CD4-positive, CD25-positive, alpha-beta regulatory T cell (primary cell): ENCODE data around the gene HOATZ. TPM values are rescaled to one million over a fixed set of nuclear protein-coding genes. Genes with fewer than 3 reads are reported as not detected.

ENCODE experiments used
- ATAC-seq, 2 donors: fragments of 150-1000 bp; cut with Tn5 transposase; one replicate each; pipeline ENCODE4 v1.10.0; 2021; ENCODE audit warnings: low read depth in 2 of 2, moderate number of reproducible peaks in 2 of 2, moderate library complexity in 1 of 2
- DNase-seq, 3 donors: peaks; one replicate each; pipeline versions ENCODE4 v3.0.0 to v3.0.0-alpha.2; 2012 to 2022; ENCODE audit warnings: mixed read lengths in 1 of 3
- H3K27ac ChIP-seq: one replicate; pipeline ENCODE4 v1.7.0; 2013; ENCODE audit warnings: mild to moderate bottlenecking, low read length; ENCODE audit not compliant: insufficient read depth, poor library complexity, severe bottlenecking
- H3K27me3 ChIP-seq: one replicate; pipeline ENCODE4 v1.7.0; 2013; ENCODE audit warnings: low read length; ENCODE audit not compliant: control insufficient read depth, insufficient read depth
- H3K36me3 ChIP-seq: one replicate; pipeline ENCODE4 v1.7.0; 2013; ENCODE audit warnings: mild to moderate bottlenecking, low read length, moderate library complexity; ENCODE audit not compliant: control insufficient read depth, insufficient read depth
- H3K4me1 ChIP-seq: 2 replicates; pipeline ENCODE4 v1.7.0; 2013; ENCODE audit warnings: mild to moderate bottlenecking, low read length; ENCODE audit not compliant: insufficient read depth, control insufficient read depth, poor library complexity, severe bottlenecking
- H3K4me3 ChIP-seq: one replicate; pipeline ENCODE4 v1.7.0; 2013; ENCODE audit warnings: low read depth, mild to moderate bottlenecking, low read length, moderate library complexity
- H3K9me3 ChIP-seq, 2 experiments: 1 replicate in 1 of 2; 2 replicates in 1 of 2; pipeline ENCODE4 v1.7.0; 2013; ENCODE audit warnings: low read length in 2 of 2, mild to moderate bottlenecking in 1 of 2, moderate library complexity in 1 of 2; ENCODE audit not compliant: control insufficient read depth in 2 of 2
- H3K27ac Mint-ChIP-seq, 3 donors: one replicate each; pipeline ENCODE4 v1.8.0; 2020 to 2022; ENCODE audit warnings: mild to moderate bottlenecking in 3 of 3, mixed read lengths in 3 of 3, moderate library complexity in 2 of 3
- H3K27me3 Mint-ChIP-seq: one replicate; pipeline ENCODE4 v1.8.0; 2022; ENCODE audit warnings: mild to moderate bottlenecking, mixed read lengths
- H3K36me3 Mint-ChIP-seq: one replicate; pipeline ENCODE4 v1.8.0; 2020; ENCODE audit warnings: mixed read lengths
- H3K4me1 Mint-ChIP-seq, 4 donors: one replicate each; pipeline ENCODE4 v1.8.0; 2020 to 2022; ENCODE audit warnings: mixed read lengths in 4 of 4, mild to moderate bottlenecking in 1 of 4
- H3K4me3 Mint-ChIP-seq, 4 donors: one replicate each; pipeline ENCODE4 v1.8.0; 2020 to 2022; ENCODE audit warnings: mild to moderate bottlenecking in 4 of 4, mixed read lengths in 4 of 4, moderate library complexity in 3 of 4
- H3K9me3 Mint-ChIP-seq, 7 donors: one replicate each; pipeline ENCODE4 v1.8.0; 2020 to 2022; ENCODE audit warnings: mixed read lengths in 7 of 7, mild to moderate bottlenecking in 3 of 7, moderate library complexity in 2 of 7
- polyA plus RNA-seq, 4 donors: library from polyadenylated mRNA; unstranded; fragments of 300-500 nt; fragmentation: Illumina TruSeq; gene quantifications; one replicate each; pipeline ENCODE4 v1.2.3, GENCODE V29; 2021
- total RNA-seq: library from RNA; stranded (reverse); gene quantifications from one replicate; pipeline ENCODE4 v1.2.3, GENCODE V29; 2022

HOATZ gene
- total and polyA plus RNA-seq, 5 donors from 2014 or later, result not detected

GRCh38 chr11:111510311-111510710 is 4.3 kb upstream of the HOATZ start:
- peaks cover 0 to 3% (median 0%) of the 10 kb centered on the region in 7 donors for H3K9me3 Mint-ChIP-seq
- no peak for DNase-seq
- Histone ChIP-seq H3K36me3 (no peaks in the 10 kb centered on the region), H3K9me3 (no peaks in the 10 kb centered on the region), H3K27ac (no peak overlapping the region), H3K27me3 (peaks cover 26% of the 10 kb centered on the region), H3K4me3 (no peak overlapping the region), H3K4me1 (peaks cover 9% of the 10 kb centered on the region)
- H3K4me3 Mint-ChIP-seq, result peak overlapping the region in 1 of 4 donors; percentile 7
- H3K36me3 Mint-ChIP-seq, result peaks cover 4% of the 10 kb centered on the region
- no peak overlapping the region for H3K27ac Mint-ChIP-seq
- H3K4me1 Mint-ChIP-seq, result peaks cover 4 to 21% (median 8%) of the 10 kb centered on the region in 4 donors
- peaks cover 55% of the 10 kb centered on the region for H3K27me3 Mint-ChIP-seq
- ATAC-seq, result no peak

- DNase-seq (peak; percentile 1 to 46 (median 20)), ATAC-seq (peak; percentile 48 to 68)
- Mint-ChIP-seq H3K9me3 (peaks cover 0 to 3% (median 0%) of the 10 kb centered on the region in 7 donors), H3K4me3 (peak within 1 kb of the TSS; percentile 79 to 84 (median 80)), H3K27me3 (peaks cover 46% of the 10 kb centered on the region), H3K36me3 (peaks cover 4% of the 10 kb centered on the region), H3K4me1 (peaks cover 4 to 21% (median 8%) of the 10 kb centered on the region in 4 donors), H3K27ac (peak within 1 kb of the TSS in 2 of 3 donors; percentile 14 to 25)
- no peaks in the 10 kb centered on the region for H3K36me3 ChIP-seq
- peak within 1 kb of the TSS; percentile 62 for H3K4me3 ChIP-seq
- no peaks in the 10 kb centered on the region for H3K9me3 ChIP-seq
- no peak within 1 kb of the TSS for H3K27ac ChIP-seq
- peaks cover 9% of the 10 kb centered on the region for H3K4me1 ChIP-seq
- peaks cover 26% of the 10 kb centered on the region for H3K27me3 ChIP-seq
These were observed 2.0 kb upstream of the HOATZ start, which contains the start of gene BTG4 for GRCh38 chr11:111512296-111513239. Gene BTG4 (minus strand): TSS chr11:111512386. CDS start chr11:111498776, 13,610 bp downstream.

- DNase-seq (no peak), ATAC-seq (peak; percentile 24 to 49)
- peaks cover 4% of the 10 kb centered on the region for H3K36me3 Mint-ChIP-seq
- H3K27ac ChIP-seq, result no peak overlapping the region
- peaks cover 0 to 3% (median 0%) of the 10 kb centered on the region in 7 donors for H3K9me3 Mint-ChIP-seq
- H3K27me3 Mint-ChIP-seq, result peaks cover 44% of the 10 kb centered on the region
- no peak overlapping the region for H3K27ac Mint-ChIP-seq
- no peaks in the 10 kb centered on the region for H3K9me3 ChIP-seq
- peaks cover 26% of the 10 kb centered on the region for H3K27me3 ChIP-seq
- H3K4me3 ChIP-seq, result peak overlapping the region; percentile 62
- no peaks in the 10 kb centered on the region for H3K36me3 ChIP-seq
- H3K4me1 ChIP-seq, result peaks cover 9% of the 10 kb centered on the region
- H3K4me3 Mint-ChIP-seq, result peak overlapping the region; percentile 70 to 80 (median 74)
- peaks cover 4 to 21% (median 8%) of the 10 kb centered on the region in 4 donors for H3K4me1 Mint-ChIP-seq
These were observed 1.4 kb upstream of the HOATZ start for GRCh38 chr11:111513240-111513605.

- H3K27ac Mint-ChIP-seq, result no peak overlapping the region
- no peak overlapping the region for H3K4me3 ChIP-seq
- H3K36me3 ChIP-seq, result no peaks in the 10 kb centered on the region
- H3K27ac ChIP-seq, result no peak overlapping the region
- H3K9me3 ChIP-seq, result no peaks in the 10 kb centered on the region
- peaks cover 9% of the 10 kb centered on the region for H3K4me1 ChIP-seq
- H3K9me3 Mint-ChIP-seq, result no peaks in the 10 kb centered on the region
- H3K27me3 ChIP-seq, result peaks cover 26% of the 10 kb centered on the region
- H3K27me3 Mint-ChIP-seq, result peaks cover 31% of the 10 kb centered on the region
- DNase-seq (no peak), ATAC-seq (no peak)
- H3K4me1 Mint-ChIP-seq, result peaks cover 4 to 21% (median 8%) of the 10 kb centered on the region in 4 donors
- H3K36me3 Mint-ChIP-seq, result no peaks in the 10 kb centered on the region
- no peak overlapping the region for H3K4me3 Mint-ChIP-seq
These were observed 1.0 kb downstream of the HOATZ start for GRCh38 chr11:111515591-111515990.

- peaks cover 0 to 11% (median 3%) of the 10 kb centered on the region in 4 donors for H3K4me1 Mint-ChIP-seq
- Histone ChIP-seq H3K4me3 (no peak overlapping the region), H3K36me3 (no peaks in the 10 kb centered on the region), H3K9me3 (no peaks in the 10 kb centered on the region), H3K4me1 (no peaks in the 10 kb centered on the region), H3K27ac (no peak overlapping the region), H3K27me3 (peaks cover 10% of the 10 kb centered on the region)
- no peak overlapping the region for H3K4me3 Mint-ChIP-seq
- no peak for DNase-seq
- no peak for ATAC-seq
- H3K9me3 Mint-ChIP-seq, result no peaks in the 10 kb centered on the region
- H3K27me3 Mint-ChIP-seq, result peaks cover 15% of the 10 kb centered on the region
- no peak overlapping the region for H3K27ac Mint-ChIP-seq
- H3K36me3 Mint-ChIP-seq, result no peaks in the 10 kb centered on the region
These were observed 4.1 kb downstream of the HOATZ start for GRCh38 chr11:111518668-111519067.

DNA sequence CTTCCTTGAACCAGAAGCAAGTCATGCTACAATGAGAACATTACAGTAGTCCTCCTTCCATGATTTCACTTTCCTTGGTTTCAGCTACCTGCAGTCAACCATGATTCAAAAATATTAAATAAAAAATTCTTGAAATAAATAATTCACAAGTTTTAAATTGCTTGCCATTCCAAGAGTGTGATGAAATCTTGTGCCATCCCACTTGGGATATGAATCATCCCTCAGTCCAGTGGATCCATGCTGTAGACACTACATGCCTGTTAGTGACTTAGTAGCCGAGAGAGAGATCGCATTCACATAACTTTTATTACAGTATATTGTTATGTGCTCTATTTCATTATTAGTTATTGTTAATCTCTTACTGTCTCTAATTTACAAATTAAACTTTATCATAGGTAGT is 6.0 kb downstream of the HOATZ start:
- H3K27ac Mint-ChIP-seq, result no peak overlapping the region
- H3K36me3 Mint-ChIP-seq, result no peaks in the 10 kb centered on the region
- ATAC-seq, result no peak
- H3K4me3 Mint-ChIP-seq, result no peak overlapping the region
- H3K27me3 Mint-ChIP-seq, result peaks cover under 1% of the 10 kb centered on the region
- Histone ChIP-seq H3K27ac (no peak overlapping the region), H3K36me3 (no peaks in the 10 kb centered on the region), H3K4me3 (no peak overlapping the region), H3K9me3 (no peaks in the 10 kb centered on the region), H3K27me3 (no peaks in the 10 kb centered on the region), H3K4me1 (no peaks in the 10 kb centered on the region)
- no peaks in the 10 kb centered on the region for H3K9me3 Mint-ChIP-seq
- DNase-seq, result no peak
- peaks cover 0 to under 1% (median 0%) of the 10 kb centered on the region in 4 donors for H3K4me1 Mint-ChIP-seq

DNA sequence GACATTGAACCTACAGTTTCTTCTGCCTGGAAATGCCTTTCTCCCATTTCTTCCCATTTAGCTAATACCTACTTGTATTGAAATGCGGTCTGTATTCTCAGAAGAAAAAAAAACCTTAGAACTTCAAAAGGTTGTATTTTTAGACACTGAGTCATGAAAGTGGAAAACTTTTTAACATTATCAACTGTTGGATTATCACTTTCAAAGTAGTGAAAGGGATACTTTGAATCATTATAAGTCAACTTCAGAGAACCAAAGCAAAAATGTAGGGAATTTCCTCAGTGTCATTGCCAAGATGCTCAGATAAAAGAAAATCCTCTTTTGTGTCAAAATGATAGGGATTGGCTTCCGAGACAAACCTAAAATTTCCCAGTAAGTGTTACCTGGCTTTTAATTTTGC is 6.6 kb downstream of the HOATZ start:
- Histone ChIP-seq H3K4me1 (no peaks in the 10 kb centered on the region), H3K36me3 (no peaks in the 10 kb centered on the region), H3K27ac (no peak overlapping the region), H3K9me3 (no peaks in the 10 kb centered on the region), H3K27me3 (no peaks in the 10 kb centered on the region), H3K4me3 (no peak overlapping the region)
- DNase-seq, result no peak
- no peaks in the 10 kb centered on the region for H3K27me3 Mint-ChIP-seq
- no peak overlapping the region for H3K27ac Mint-ChIP-seq
- H3K9me3 Mint-ChIP-seq, result no peaks in the 10 kb centered on the region
- H3K4me1 Mint-ChIP-seq, result peaks cover 0 to 7% (median 5%) of the 10 kb centered on the region in 4 donors
- ATAC-seq, result no peak
- H3K36me3 Mint-ChIP-seq, result no peaks in the 10 kb centered on the region
- H3K4me3 Mint-ChIP-seq, result no peak overlapping the region
